GM21723 (cell line): ENCODE data around the gene RIPK1.
A peak's percentile ranks its signal among the peaks of the same experiment; 100 is the strongest.
"Not testable (repeated sequence)": the region's sequence is repeated elsewhere in the genome, so short reads cannot be mapped to it uniquely, and the experiment has no call there.

Experiments
- ATAC-seq: cut with Tn5 transposase; IDR thresholded peaks from one replicate; pipeline ENCODE4 v1.9.1; 2021; ENCODE audit warnings: mild to moderate bottlenecking, moderate library complexity; ENCODE audit not compliant: unreplicated experiment

RIPK1 gene

GRCh38 chr6:3045369-3045768, 22.9 kb upstream of the RIPK1 start:
- no peak for ATAC-seq

GRCh38 chr6:3045777-3046176, 22.5 kb upstream of the RIPK1 start:
- ATAC-seq = no peak

GRCh38 chr6:3046295-3046694, 22.0 kb upstream of the RIPK1 start:
- no peak for ATAC-seq

GRCh38 chr6:3048009-3048408, 20.3 kb upstream of the RIPK1 start:
- ATAC-seq = not testable (repeated sequence)

- ATAC-seq = no peak
Measured at GRCh38 chr6:3052481-3053230, 15.6 kb upstream of the RIPK1 start.

- no peak for ATAC-seq
Measured at GRCh38 chr6:3053231-3053508, 15.1 kb upstream of the RIPK1 start.

GRCh38 chr6:3054229-3055157, 13.8 kb upstream of the RIPK1 start:
- ATAC-seq = not testable (repeated sequence)

- not testable (repeated sequence) for ATAC-seq
Measured at GRCh38 chr6:3055158-3055499, 13.2 kb upstream of the RIPK1 start.

GRCh38 chr6:3057063-3057770, 11.1 kb upstream of the RIPK1 start:
- ATAC-seq = no peak

- no peak for ATAC-seq
Measured at GRCh38 chr6:3058957-3059356, 9.3 kb upstream of the RIPK1 start.

- ATAC-seq = not testable (repeated sequence)
Measured at GRCh38 chr6:3060092-3060491, 8.2 kb upstream of the RIPK1 start.

- ATAC-seq = no peak
Measured at GRCh38 chr6:3061501-3061941, 6.8 kb upstream of the RIPK1 start.

- not testable (repeated sequence) for ATAC-seq
Measured at GRCh38 chr6:3063340-3063732, 5.0 kb upstream of the RIPK1 start.

- peak; percentile 64 for ATAC-seq
Measured at GRCh38 chr6:3063733-3064700, 4.3 kb upstream of the RIPK1 start.

GRCh38 chr6:3071568-3071967, 3.3 kb downstream of the RIPK1 start:
- ATAC-seq = no peak

- no peak for ATAC-seq
Measured at GRCh38 chr6:3072798-3073197, 4.5 kb downstream of the RIPK1 start.

- ATAC-seq = no peak
Measured at GRCh38 chr6:3073382-3073781, 5.1 kb downstream of the RIPK1 start.

- ATAC-seq = no peak
Measured at GRCh38 chr6:3075772-3076113, 7.4 kb downstream of the RIPK1 start.

GRCh38 chr6:3076320-3076719, 8.0 kb downstream of the RIPK1 start:
- ATAC-seq = no peak

GRCh38 chr6:3077430-3077829, 9.1 kb downstream of the RIPK1 start:
- ATAC-seq = no peak

- ATAC-seq = not testable (repeated sequence)
Measured at GRCh38 chr6:3078952-3079351, 10.7 kb downstream of the RIPK1 start.
